IPS-18a (cell line): ENCODE data around the gene PSMA6.
A peak's percentile ranks its signal among the peaks of the same experiment; 100 is the strongest.

Experiments
- H3K27ac ChIP-seq: one replicate; pipeline ENCODE4 v1.5.1; 2013; ENCODE audit warnings: low read length
- H3K27me3 ChIP-seq: one replicate; pipeline ENCODE4 v1.6.1; 2013; ENCODE audit warnings: mild to moderate bottlenecking, low read length; ENCODE audit not compliant: control insufficient read depth, insufficient read depth
- H3K36me3 ChIP-seq: one replicate; pipeline ENCODE4 v1.6.1; 2013; ENCODE audit warnings: low read depth, low read length; ENCODE audit not compliant: control insufficient read depth
- H3K4me1 ChIP-seq: one replicate; pipeline ENCODE4 v1.6.1; 2013; ENCODE audit warnings: low read depth, low read length; ENCODE audit not compliant: control insufficient read depth
- H3K4me3 ChIP-seq: one replicate; pipeline ENCODE4 v1.5.1; 2013; ENCODE audit warnings: low read length
- H3K9ac ChIP-seq: one replicate; pipeline ENCODE4 v1.6.1; 2013; ENCODE audit warnings: mild to moderate bottlenecking, low read length, moderate library complexity
- H3K9me3 ChIP-seq: one replicate; pipeline ENCODE4 v1.6.1; 2013; ENCODE audit warnings: low read depth, low read length; ENCODE audit not compliant: control insufficient read depth

PSMA6 gene

GRCh38 chr14:35285168-35286002 lies 6.8 kb upstream of the PSMA6 start:
- Histone ChIP-seq H3K27me3 (no peaks in the 10 kb centered on the region), H3K36me3 (no peaks in the 10 kb centered on the region), H3K27ac (no peak overlapping the region), H3K9ac (no peak overlapping the region), H3K4me1 (no peaks in the 10 kb centered on the region), H3K9me3 (no peaks in the 10 kb centered on the region), H3K4me3 (no peak overlapping the region)

DNA sequence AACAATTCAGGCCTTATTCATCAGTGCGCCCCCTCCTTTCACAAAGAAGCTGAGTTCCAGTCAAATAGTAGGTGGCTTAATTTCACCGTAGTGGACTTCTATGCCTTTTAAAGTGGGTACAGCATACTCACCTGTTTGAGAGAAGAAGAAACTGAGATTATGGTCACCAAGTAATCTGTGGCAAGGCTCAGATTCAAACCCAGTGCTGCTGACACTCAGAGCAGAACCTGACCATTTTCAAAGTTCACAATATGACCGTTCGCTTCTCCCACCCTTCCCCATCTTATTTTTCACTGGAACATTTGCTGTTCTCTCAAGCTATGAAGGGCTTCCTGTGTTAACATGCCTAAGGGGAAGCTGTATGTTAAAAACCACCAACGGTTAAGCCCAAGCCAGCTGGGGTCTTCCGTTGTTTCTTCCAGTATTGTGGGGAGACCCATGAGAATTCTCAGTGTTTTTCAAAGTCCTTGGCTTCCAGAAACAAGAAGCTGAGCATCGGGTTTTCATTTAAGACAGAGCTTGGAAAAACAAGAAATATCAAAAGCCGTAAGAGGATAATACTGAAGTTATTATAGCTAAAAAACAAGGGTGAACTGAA lies 6.1 kb upstream of the PSMA6 start:
- Histone ChIP-seq H3K36me3 (no peaks in the 10 kb centered on the region), H3K4me1 (no peaks in the 10 kb centered on the region), H3K4me3 (no peak overlapping the region), H3K27me3 (no peaks in the 10 kb centered on the region), H3K27ac (no peak overlapping the region), H3K9ac (no peak overlapping the region), H3K9me3 (no peaks in the 10 kb centered on the region)

DNA sequence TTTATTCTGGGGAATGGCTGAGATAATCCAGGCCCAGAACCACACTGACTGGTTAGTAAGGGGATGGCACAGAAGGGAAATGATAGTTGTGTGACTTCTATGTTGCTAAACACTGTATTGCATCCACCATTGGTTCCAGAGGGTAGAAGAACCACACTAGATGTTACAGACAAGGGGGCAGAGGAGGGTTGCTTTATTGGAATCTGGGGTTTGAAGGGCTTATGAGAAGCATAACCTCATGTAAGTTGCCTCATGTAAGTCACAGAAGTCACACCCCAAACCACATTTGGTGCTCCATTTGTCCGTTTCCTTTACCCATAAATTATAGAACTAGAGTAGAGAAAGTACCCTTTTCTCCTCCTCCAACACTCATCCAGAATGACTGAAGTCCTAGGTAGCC lies 5.5 kb upstream of the PSMA6 start:
- Histone ChIP-seq H3K4me3 (no peak overlapping the region), H3K9me3 (no peaks in the 10 kb centered on the region), H3K9ac (no peak overlapping the region), H3K27ac (no peak overlapping the region), H3K4me1 (no peaks in the 10 kb centered on the region), H3K27me3 (no peaks in the 10 kb centered on the region), H3K36me3 (no peaks in the 10 kb centered on the region)

DNA sequence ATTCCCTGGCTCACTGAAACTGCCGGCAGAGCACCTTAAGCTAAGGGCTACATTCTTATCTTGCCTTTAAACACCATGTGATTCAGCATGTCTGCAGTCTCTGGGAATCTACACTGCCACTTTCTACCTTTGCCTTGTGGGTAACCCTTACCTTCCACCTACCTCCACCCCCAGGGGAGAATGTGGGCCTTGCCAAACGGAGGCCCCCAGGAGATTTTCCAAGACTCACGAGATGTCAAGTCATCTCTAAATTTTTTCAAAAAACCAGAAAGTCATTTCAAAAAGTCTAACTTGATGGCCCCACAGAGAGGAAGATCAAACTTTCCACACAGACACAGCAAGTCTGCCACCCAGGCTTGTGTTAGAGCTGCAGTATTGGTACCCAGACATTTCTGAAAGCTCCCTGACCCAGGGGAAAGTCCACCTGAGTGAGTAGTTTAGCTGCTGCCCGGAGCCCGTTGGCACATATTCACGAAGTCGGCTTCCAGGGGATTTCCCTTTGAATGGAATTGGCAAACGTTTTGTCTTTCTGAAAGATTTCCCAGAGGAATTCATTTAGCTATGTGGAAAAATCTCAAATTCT lies 4.7 kb upstream of the PSMA6 start:
- H3K27me3 ChIP-seq = no peaks in the 10 kb centered on the region
- no peaks in the 10 kb centered on the region for H3K4me1 ChIP-seq
- H3K9me3 ChIP-seq = no peaks in the 10 kb centered on the region
- no peak overlapping the region for H3K27ac ChIP-seq
- no peaks in the 10 kb centered on the region for H3K36me3 ChIP-seq
- H3K4me3 ChIP-seq = no peak overlapping the region
- H3K9ac ChIP-seq = no peak overlapping the region

GRCh38 chr14:35289623-35290022 lies 2.6 kb upstream of the PSMA6 start:
- Histone ChIP-seq H3K36me3 (no peaks in the 10 kb centered on the region), H3K27me3 (no peaks in the 10 kb centered on the region), H3K9ac (no peak overlapping the region), H3K9me3 (no peaks in the 10 kb centered on the region), H3K27ac (no peak overlapping the region), H3K4me3 (no peak overlapping the region), H3K4me1 (peaks cover 4% of the 10 kb centered on the region)

- Histone ChIP-seq H3K36me3 (no peaks in the 10 kb centered on the region), H3K4me3 (peak overlapping the region; percentile 93), H3K27me3 (no peaks in the 10 kb centered on the region), H3K9ac (peak overlapping the region; percentile 95), H3K9me3 (no peaks in the 10 kb centered on the region), H3K4me1 (peaks cover 4% of the 10 kb centered on the region), H3K27ac (peak overlapping the region; percentile 87)
Observed at GRCh38 chr14:35292770-35293561, 784 bp downstream of the PSMA6 start.

GRCh38 chr14:35295845-35296161 lies 3.6 kb downstream of the PSMA6 start:
- no peak overlapping the region for H3K9ac ChIP-seq
- no peaks in the 10 kb centered on the region for H3K9me3 ChIP-seq
- H3K27ac ChIP-seq = no peak overlapping the region
- no peaks in the 10 kb centered on the region for H3K36me3 ChIP-seq
- H3K4me1 ChIP-seq = peaks cover 4% of the 10 kb centered on the region
- no peak overlapping the region for H3K4me3 ChIP-seq
- H3K27me3 ChIP-seq = no peaks in the 10 kb centered on the region

- H3K4me3 ChIP-seq = no peak overlapping the region
Observed at GRCh38 chr14:35296545-35296944, 4.4 kb downstream of the PSMA6 start.

DNA sequence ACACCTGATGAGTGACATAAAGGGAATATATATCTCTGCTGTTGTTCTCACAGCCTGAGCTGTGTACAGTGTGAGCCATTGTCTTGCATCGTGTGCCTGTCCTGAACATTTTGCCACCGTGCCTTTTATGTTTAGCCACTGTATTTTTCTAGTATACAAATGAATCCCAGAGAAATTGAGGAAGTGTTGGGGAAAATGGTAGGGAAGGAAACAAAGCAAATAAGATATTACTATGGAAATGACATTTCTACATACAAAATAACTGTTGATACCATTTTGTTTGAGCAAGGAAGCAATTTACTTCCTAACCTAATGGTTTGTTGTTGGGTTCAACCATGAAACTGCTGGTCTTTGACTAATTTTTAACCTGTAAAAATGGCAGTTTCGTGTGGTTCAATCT lies 5.5 kb downstream of the PSMA6 start:
- Histone ChIP-seq H3K4me1 (peaks cover 4% of the 10 kb centered on the region), H3K9ac (no peak overlapping the region)

More at GRCh38 chr14:35296545-35296944, 4.4 kb downstream of the PSMA6 start:
- Histone ChIP-seq H3K9ac (no peak overlapping the region), H3K36me3 (no peaks in the 10 kb centered on the region), H3K4me1 (peaks cover 4% of the 10 kb centered on the region), H3K9me3 (no peaks in the 10 kb centered on the region), H3K27me3 (no peaks in the 10 kb centered on the region), H3K27ac (no peak overlapping the region)

GRCh38 chr14:35298351-35298750 lies 6.2 kb downstream of the PSMA6 start:
- Histone ChIP-seq H3K27ac (no peak overlapping the region), H3K4me1 (peaks cover 4% of the 10 kb centered on the region)

More for the DNA sequence above, 5.5 kb downstream of the PSMA6 start:
- Histone ChIP-seq H3K9me3 (no peaks in the 10 kb centered on the region), H3K36me3 (no peaks in the 10 kb centered on the region), H3K4me3 (no peak overlapping the region), H3K27me3 (no peaks in the 10 kb centered on the region), H3K27ac (no peak overlapping the region)

DNA sequence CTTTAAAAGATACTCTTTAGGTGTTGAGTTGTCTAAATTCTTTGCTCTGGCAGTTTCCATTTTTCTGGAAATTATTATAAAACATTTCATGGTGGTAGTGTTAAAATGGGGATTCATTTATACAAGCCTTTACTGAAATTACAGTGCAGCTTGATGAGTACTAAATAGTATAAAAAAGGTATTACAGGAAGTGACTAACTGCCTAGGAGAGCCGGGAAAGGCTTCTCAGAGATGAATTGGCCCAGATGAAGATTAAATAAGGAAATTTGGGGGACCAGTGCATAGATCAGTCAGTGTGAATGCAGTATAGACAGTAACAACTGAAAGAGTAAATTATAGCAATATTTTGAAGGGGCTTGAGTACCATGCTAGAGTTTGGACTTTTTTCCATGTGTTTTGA lies 7.5 kb downstream of the PSMA6 start:
- Histone ChIP-seq H3K27ac (no peak overlapping the region), H3K9ac (no peak overlapping the region)

More at GRCh38 chr14:35298351-35298750, 6.2 kb downstream of the PSMA6 start:
- H3K4me3 ChIP-seq = no peak overlapping the region
- H3K27me3 ChIP-seq = no peaks in the 10 kb centered on the region
- H3K9ac ChIP-seq = no peak overlapping the region
- no peaks in the 10 kb centered on the region for H3K36me3 ChIP-seq
- no peaks in the 10 kb centered on the region for H3K9me3 ChIP-seq

More for the DNA sequence above, 7.5 kb downstream of the PSMA6 start:
- H3K27me3 ChIP-seq = no peaks in the 10 kb centered on the region
- no peak overlapping the region for H3K4me3 ChIP-seq
- no peaks in the 10 kb centered on the region for H3K9me3 ChIP-seq
- no peaks in the 10 kb centered on the region for H3K36me3 ChIP-seq
- no peaks in the 10 kb centered on the region for H3K4me1 ChIP-seq
